Suprapubic skin (tissue), 3 donors: ENCODE results near the gene MRPL22.

Experiments used
- CTCF ChIP-seq, 2 donors: fragments of 200-600 bp in 1 of 2; fragments of 450-650 bp in 1 of 2; sonication (generic) in 1 of 2; IDR thresholded peaks; one replicate each; pipeline ENCODE4 v1.5.1; 2016 to 2019; ENCODE audit warnings: antibody characterized with exemption in 2 of 2, mild to moderate bottlenecking in 1 of 2, moderate library complexity in 1 of 2
- EP300 ChIP-seq: sonication (generic); formaldehyde crosslinking; IDR thresholded peaks from one replicate; pipeline ENCODE4 v1.6.1; 2017; ENCODE audit warnings: antibody characterized with exemption

- TF ChIP-seq CTCF (IDR thresholded peaks at IDR 0.05): no peak
- no peak for TF ChIP-seq EP300
Observed at GRCh38 chr5:154896562-154897165, 44.2 kb upstream of the MRPL22 start.
